Neural progenitor cell (in vitro differentiated cells): Measurements from ENCODE around the gene HES2. TPM values are rescaled to one million over a fixed set of nuclear protein-coding genes. Genes with fewer than 3 reads are reported as not detected.
"Not testable (repeated sequence)": the region's sequence is repeated elsewhere in the genome, so short reads cannot be mapped to it uniquely, and the experiment has no call there.

Experiments used
- DNase-seq: peaks from one replicate; pipeline ENCODE4 v3.0.0-alpha.2; 2016; ENCODE audit warnings: low spot score
- H2AFZ ChIP-seq: fragments of 200-600 bp; sonication (generic); replicated peaks from 2 replicates; pipeline ENCODE4 v1.6.1; 2016; ENCODE audit warnings: antibody characterized with exemption
- H3F3A ChIP-seq: fragments of 200-600 bp; sonication (generic); 2 replicates; pipeline ENCODE4 v1.6.1; 2016; ENCODE audit warnings: antibody characterized with exemption, low read depth
- H3K27ac ChIP-seq: fragments of 200-600 bp; sonication (generic); 2 replicates; pipeline ENCODE4 v1.5.1; 2016; ENCODE audit warnings: mild to moderate bottlenecking
- H3K27me3 ChIP-seq: fragments of 200-600 bp; sonication (generic); 2 replicates; pipeline ENCODE4 v1.6.1; 2016; ENCODE audit warnings: mild to moderate bottlenecking, moderate library complexity
- H3K36me3 ChIP-seq: fragments of 200-600 bp; sonication (generic); 2 replicates; pipeline ENCODE4 v1.5.1; 2016
- H3K4me1 ChIP-seq: fragments of 200-600 bp; sonication (generic); 2 replicates; pipeline ENCODE4 v1.6.1; 2016; ENCODE audit warnings: mixed run types
- H3K4me2 ChIP-seq: fragments of 200-600 bp; sonication (generic); 2 replicates; pipeline ENCODE4 v1.6.1; 2016
- H3K4me3 ChIP-seq: fragments of 200-600 bp; sonication (generic); 2 replicates; pipeline ENCODE4 v1.5.1; 2016
- H3K79me2 ChIP-seq: fragments of 200-600 bp; sonication (generic); 2 replicates; pipeline ENCODE4 v1.6.1; 2016; ENCODE audit warnings: low read depth
- H3K9ac ChIP-seq: fragments of 200-600 bp; sonication (generic); 2 replicates; pipeline ENCODE4 v1.6.1; 2016
- H3K9me3 ChIP-seq: fragments of 200-600 bp; sonication (generic); 2 replicates; pipeline ENCODE4 v1.5.1; 2016; ENCODE audit warnings: low read depth
- H4K20me1 ChIP-seq: fragments of 200-600 bp; sonication (generic); 2 replicates; pipeline ENCODE4 v1.6.1; 2016; ENCODE audit warnings: low read depth
- H3K27ac Mint-ChIP-seq: 3 replicates; pipeline ENCODE4 v1.8.0; 2021; ENCODE audit warnings: mixed read lengths
- H3K27me3 Mint-ChIP-seq: 2 replicates; pipeline ENCODE4 v1.8.0; 2022; ENCODE audit warnings: low read depth, mild to moderate bottlenecking, inconsistent platforms, moderate library complexity, mixed read lengths; ENCODE audit not compliant: insufficient read depth
- H3K36me3 Mint-ChIP-seq: 3 replicates; pipeline ENCODE4 v1.8.0; 2021; ENCODE audit warnings: mixed read lengths
- H3K4me1 Mint-ChIP-seq: 3 replicates; pipeline ENCODE4 v1.8.0; 2021; ENCODE audit warnings: mixed read lengths
- H3K4me3 Mint-ChIP-seq: 3 replicates; pipeline ENCODE4 v1.8.0; 2021; ENCODE audit warnings: mild to moderate bottlenecking, moderate library complexity, mixed read lengths
- H3K9me3 Mint-ChIP-seq: 3 replicates; pipeline ENCODE4 v1.8.0; 2020; ENCODE audit warnings: mixed read lengths
- EZH2 ChIP-seq: fragments of 200-600 bp; sonication (generic); IDR thresholded peaks from 2 replicates; pipeline ENCODE4 v1.6.1; 2017; ENCODE audit warnings: antibody characterized with exemption, mild to moderate bottlenecking, moderate library complexity
- EZH2phosphoT487 ChIP-seq: fragments of 200-600 bp; sonication (generic); IDR thresholded peaks from 2 replicates; pipeline ENCODE4 v1.6.1; 2017; ENCODE audit warnings: antibody characterized with exemption
- total RNA-seq: library from RNA; depleted of rRNA; stranded (reverse); fragments of >200 nt; gene quantifications from 2 replicates; pipeline ENCODE4 v1.2.3, GENCODE V29; 2015; ENCODE audit warnings: low replicate concordance
- TF ChIP-seq, protein P1 (sequence below): fragments of 200-600 bp; sonication (generic); IDR thresholded peaks from 2 replicates; pipeline ENCODE4 v1.5.1; 2017; ENCODE audit warnings: antibody characterized with exemption, mild to moderate bottlenecking

HES2 gene
- total RNA-seq, 1 donor from 2014 or later: 0.04 TPM

DNA sequence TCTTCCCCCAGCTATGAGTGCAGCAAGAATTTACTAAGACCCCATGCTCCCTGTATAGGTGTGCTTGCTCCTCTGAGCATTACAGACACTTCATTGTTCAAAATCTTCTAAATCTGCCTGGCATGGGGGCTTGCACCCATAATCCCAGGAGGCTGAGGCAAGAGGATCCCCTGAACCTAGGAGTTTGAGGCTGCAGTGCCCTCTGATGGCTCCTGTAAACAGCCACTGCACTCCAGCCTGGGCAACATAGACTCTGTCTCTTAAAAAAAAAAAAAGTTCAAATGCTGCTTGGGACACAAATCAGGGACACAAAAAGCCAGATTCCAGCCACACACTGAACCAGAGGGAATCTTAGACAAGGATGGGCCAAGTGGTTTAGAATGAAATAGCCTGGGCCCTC is 22.7 kb downstream of the HES2 start:
- peaks cover 16% of the 10 kb centered on the region for H3F3A ChIP-seq
- no peak overlapping the region for H3K4me3 ChIP-seq
- no peak overlapping the region for H3K27ac ChIP-seq
- H2AFZ ChIP-seq: no peak overlapping the region
- peaks cover 6% of the 10 kb centered on the region for H3K27me3 ChIP-seq
- no peak overlapping the region for H3K4me2 ChIP-seq
- Mint-ChIP-seq H3K4me1 (peaks cover 23% of the 10 kb centered on the region), H3K27me3 (peaks cover 15% of the 10 kb centered on the region), H3K4me3 (no peak overlapping the region), H3K36me3 (no peaks in the 10 kb centered on the region), H3K27ac (no peak overlapping the region), H3K9me3 (no peaks in the 10 kb centered on the region)
- H3K4me1 ChIP-seq: peaks cover 6% of the 10 kb centered on the region
- H3K79me2 ChIP-seq: peaks cover 8% of the 10 kb centered on the region
- no peak overlapping the region for H3K9ac ChIP-seq
- peaks cover 7% of the 10 kb centered on the region for H4K20me1 ChIP-seq
- no peaks in the 10 kb centered on the region for H3K9me3 ChIP-seq
- no peak for TF ChIP-seq EZH2
- TF ChIP-seq, protein P1, sequence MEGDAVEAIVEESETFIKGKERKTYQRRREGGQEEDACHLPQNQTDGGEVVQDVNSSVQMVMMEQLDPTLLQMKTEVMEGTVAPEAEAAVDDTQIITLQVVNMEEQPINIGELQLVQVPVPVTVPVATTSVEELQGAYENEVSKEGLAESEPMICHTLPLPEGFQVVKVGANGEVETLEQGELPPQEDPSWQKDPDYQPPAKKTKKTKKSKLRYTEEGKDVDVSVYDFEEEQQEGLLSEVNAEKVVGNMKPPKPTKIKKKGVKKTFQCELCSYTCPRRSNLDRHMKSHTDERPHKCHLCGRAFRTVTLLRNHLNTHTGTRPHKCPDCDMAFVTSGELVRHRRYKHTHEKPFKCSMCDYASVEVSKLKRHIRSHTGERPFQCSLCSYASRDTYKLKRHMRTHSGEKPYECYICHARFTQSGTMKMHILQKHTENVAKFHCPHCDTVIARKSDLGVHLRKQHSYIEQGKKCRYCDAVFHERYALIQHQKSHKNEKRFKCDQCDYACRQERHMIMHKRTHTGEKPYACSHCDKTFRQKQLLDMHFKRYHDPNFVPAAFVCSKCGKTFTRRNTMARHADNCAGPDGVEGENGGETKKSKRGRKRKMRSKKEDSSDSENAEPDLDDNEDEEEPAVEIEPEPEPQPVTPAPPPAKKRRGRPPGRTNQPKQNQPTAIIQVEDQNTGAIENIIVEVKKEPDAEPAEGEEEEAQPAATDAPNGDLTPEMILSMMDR: peak; percentile 24
- TF ChIP-seq EZH2phosphoT487: no peak
- DNase-seq: no peak
- H3K36me3 ChIP-seq: no peaks in the 10 kb centered on the region

DNA sequence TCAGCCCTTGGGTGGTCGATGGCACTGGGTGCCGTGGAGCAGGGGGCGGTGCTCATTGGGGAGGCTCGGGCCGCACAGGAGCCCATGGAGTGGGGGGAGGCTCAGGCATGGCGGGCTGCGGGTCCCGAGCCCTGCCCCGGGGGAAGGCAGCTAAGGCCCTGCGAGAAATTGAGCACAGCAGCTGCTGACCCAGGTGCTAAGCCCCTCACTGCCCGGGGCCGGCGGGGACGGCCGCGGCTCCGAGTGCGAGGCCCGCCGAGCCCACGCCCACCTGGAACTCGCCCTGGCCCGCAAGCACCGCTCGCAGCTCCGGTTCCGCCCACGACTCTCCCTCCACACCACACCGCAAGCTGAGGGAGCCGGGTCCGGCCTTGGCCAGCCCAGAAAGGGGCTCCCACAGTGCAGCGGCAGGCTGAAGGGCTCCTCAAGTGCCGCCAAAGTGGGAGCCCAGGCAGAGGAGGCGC is 23.9 kb downstream of the HES2 start:
- H3K4me3 ChIP-seq, H3K4me3 Mint-ChIP-seq, H3K27ac Mint-ChIP-seq, H3K4me2 ChIP-seq, H3K4me1 ChIP-seq, H3K36me3 Mint-ChIP-seq, DNase-seq, H3K9me3 Mint-ChIP-seq, H3K27ac ChIP-seq, H3K27me3 ChIP-seq, H3K9me3 ChIP-seq, H2AFZ ChIP-seq, H3K9ac ChIP-seq, H3K36me3 ChIP-seq: not testable (repeated sequence)
- Histone ChIP-seq H4K20me1 (peaks cover 16% of the 10 kb centered on the region), H3F3A (peaks cover 16% of the 10 kb centered on the region), H3K79me2 (peaks cover 20% of the 10 kb centered on the region)
- peaks cover 27% of the 10 kb centered on the region for H3K4me1 Mint-ChIP-seq
- peaks cover 15% of the 10 kb centered on the region for H3K27me3 Mint-ChIP-seq

DNA sequence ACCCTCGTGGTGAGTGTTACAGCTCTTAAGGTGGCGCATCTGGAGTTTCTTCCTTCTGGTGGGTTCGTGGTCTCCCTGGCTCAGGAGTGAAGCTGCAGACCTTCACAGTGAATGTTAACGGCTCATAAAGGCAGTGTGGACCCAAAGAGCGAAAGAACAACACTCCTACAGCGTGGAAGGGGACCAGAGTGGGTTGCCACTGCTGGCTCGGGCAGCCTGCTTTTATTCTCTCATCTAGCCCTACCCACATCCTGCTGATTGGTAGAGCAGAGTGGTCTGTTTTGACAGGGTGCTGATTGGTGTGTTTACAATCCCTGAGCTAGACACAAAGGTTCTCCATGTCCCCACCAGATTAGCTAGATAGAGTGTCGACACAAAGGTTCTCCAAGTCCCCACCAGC is 24.6 kb downstream of the HES2 start:
- Mint-ChIP-seq H3K27me3 (peaks cover 15% of the 10 kb centered on the region), H3K4me3 (peak overlapping the region; percentile 71)

DNA sequence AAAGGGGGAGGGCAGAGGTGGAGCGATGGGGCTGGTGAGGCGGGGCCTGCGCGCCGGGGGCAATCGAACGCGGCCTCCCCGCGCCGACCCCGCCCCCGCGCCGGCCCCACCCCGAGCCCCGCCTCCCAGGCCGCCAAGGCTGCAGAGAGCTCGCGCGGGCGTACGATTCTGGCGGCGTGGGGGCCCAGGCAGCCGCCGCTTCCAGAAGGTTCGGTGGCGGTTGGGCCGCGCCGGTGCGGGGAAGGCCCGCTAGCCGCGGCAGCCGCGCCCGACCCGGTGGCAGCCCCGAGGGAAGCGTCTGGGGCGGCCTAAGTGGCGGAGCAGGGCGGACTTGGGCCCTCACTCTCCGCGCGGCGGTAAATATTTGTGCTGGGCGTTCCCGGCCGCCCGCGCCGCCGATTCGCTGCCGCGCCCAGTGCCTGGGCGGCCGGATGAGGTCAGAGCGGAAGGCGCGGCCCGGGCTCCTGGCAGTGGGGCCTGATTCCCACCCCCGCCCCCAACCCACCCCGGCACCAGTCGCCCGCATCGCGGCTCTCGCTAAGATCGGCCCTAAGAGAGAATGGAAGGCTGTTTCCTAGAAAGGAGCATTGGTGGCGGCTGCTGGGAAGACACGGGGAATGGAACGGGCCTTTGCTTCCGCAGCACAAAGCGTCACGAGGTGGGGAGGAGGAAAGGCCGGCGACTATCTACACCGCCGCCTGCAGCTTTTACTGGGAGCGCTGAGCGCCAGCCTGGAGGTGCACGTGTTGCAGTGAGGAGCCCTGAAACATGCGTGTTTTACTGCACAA is 26.1 kb downstream of the HES2 start, which contains the start of gene ACOT7:
Gene ACOT7, minus strand, starts transcription at position 368 of the 788 bp plus-strand sequence. CDS start 368 bp downstream, outside the sequence.
- H3K36me3 Mint-ChIP-seq: peaks cover 3% of the 10 kb centered on the region
- H3K4me1 Mint-ChIP-seq: peaks cover 32% of the 10 kb centered on the region
- TF ChIP-seq, protein P1: no peak
- TF ChIP-seq EZH2phosphoT487 (no peak), EZH2 (no peak)
- H3K9me3 ChIP-seq: no peaks in the 10 kb centered on the region
- H3K4me1 ChIP-seq: peaks cover 9% of the 10 kb centered on the region
- H3K4me3 ChIP-seq: peak within 1 kb of the TSS; percentile 89
- peaks cover 16% of the 10 kb centered on the region for H3F3A ChIP-seq
- H3K79me2 ChIP-seq: peaks cover 42% of the 10 kb centered on the region
- H3K27ac ChIP-seq: peak within 1 kb of the TSS; percentile 83
- H4K20me1 ChIP-seq: peaks cover 16% of the 10 kb centered on the region
- peaks cover 5% of the 10 kb centered on the region for H3K9me3 Mint-ChIP-seq
- peaks cover 14% of the 10 kb centered on the region for H3K27me3 Mint-ChIP-seq
- no peaks in the 10 kb centered on the region for H3K36me3 ChIP-seq
- H3K27me3 ChIP-seq: peaks cover 6% of the 10 kb centered on the region
- H3K4me2 ChIP-seq: peak within 1 kb of the TSS; percentile 98
- H3K9ac ChIP-seq: peak within 1 kb of the TSS; percentile 58
- peak; percentile 95 for DNase-seq
- peak within 1 kb of the TSS; percentile 92 for H3K4me3 Mint-ChIP-seq
- H3K27ac Mint-ChIP-seq: peak within 1 kb of the TSS; percentile 96
- H2AFZ ChIP-seq: peak within 1 kb of the TSS; percentile 45

More for the DNA sequence above, 24.6 kb downstream of the HES2 start:
- not testable (repeated sequence) for H3K9ac ChIP-seq, H3K36me3 Mint-ChIP-seq, H3K4me3 ChIP-seq, H3K27me3 ChIP-seq, H2AFZ ChIP-seq, H3K4me2 ChIP-seq, H3K27ac Mint-ChIP-seq, DNase-seq, H3K27ac ChIP-seq, H3K9me3 Mint-ChIP-seq, H3K36me3 ChIP-seq, H3K4me1 ChIP-seq, H3K9me3 ChIP-seq
- H4K20me1 ChIP-seq: peaks cover 16% of the 10 kb centered on the region
- peaks cover 16% of the 10 kb centered on the region for H3F3A ChIP-seq
- H3K79me2 ChIP-seq: peaks cover 27% of the 10 kb centered on the region
- peaks cover 27% of the 10 kb centered on the region for H3K4me1 Mint-ChIP-seq
